ENCODE results near the gene TEKT5. TPM values are rescaled to one million over a fixed set of nuclear protein-coding genes. Genes with fewer than 3 reads are reported as not detected.
"Not testable (repeated sequence)": the region's sequence is repeated elsewhere in the genome, so short reads cannot be mapped to it uniquely, and the experiment has no call there.

The TEKT5 gene
- total and polyA plus RNA-seq, 2 donors from 2014 or later: 0.57 TPM; not detected in 1

DNA sequence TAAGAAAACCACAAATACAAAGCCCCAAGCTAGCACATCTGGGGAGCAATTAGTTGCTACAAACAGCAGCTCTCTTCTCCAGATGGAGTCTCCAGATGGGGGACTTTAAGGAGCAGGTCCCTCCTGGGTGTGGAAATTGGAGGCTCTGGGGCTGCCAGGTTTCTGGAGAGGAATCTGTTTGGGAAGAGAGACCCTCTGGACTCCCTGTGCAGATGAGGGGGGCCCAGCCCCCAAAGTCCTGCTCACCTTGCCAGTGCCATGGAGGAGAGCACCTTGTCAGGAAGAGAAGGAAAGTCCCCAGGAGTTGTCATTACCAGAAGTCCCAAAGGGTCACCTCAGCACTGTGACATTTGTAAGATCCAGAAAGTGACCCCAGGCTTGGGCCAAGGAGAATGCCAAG, 14.8 kb downstream of the TEKT5 start:
- intact Hi-C loops (cut with DNase I): no loop called here
- no peaks in the 10 kb centered on the region for H3K4me1 ChIP-seq (ENCODE audit: control insufficient read depth in 2 of 3, insufficient read depth in 2 of 3, low read depth in 1 of 3, low read length in 3 of 3)
- no peak overlapping the region for H3K9ac ChIP-seq (ENCODE audit: low read length in 3 of 3)
- H3K9me3 ChIP-seq (ENCODE audit: control insufficient read depth in 2 of 3, insufficient read depth in 1 of 3, low read length in 3 of 3): no peaks in the 10 kb centered on the region
- H3K27ac ChIP-seq (ENCODE audit: low read depth in 2 of 2, low read length in 2 of 2): no peak overlapping the region
- H3K27me3 ChIP-seq (ENCODE audit: control insufficient read depth, insufficient read depth, low read length): no peaks in the 10 kb centered on the region
- DNase-seq (no peak), FAIRE-seq (no peak)
- no peak overlapping the region for H3K4me3 ChIP-seq (ENCODE audit: low read length in 3 of 3)
- TF ChIP-seq, protein P1, sequence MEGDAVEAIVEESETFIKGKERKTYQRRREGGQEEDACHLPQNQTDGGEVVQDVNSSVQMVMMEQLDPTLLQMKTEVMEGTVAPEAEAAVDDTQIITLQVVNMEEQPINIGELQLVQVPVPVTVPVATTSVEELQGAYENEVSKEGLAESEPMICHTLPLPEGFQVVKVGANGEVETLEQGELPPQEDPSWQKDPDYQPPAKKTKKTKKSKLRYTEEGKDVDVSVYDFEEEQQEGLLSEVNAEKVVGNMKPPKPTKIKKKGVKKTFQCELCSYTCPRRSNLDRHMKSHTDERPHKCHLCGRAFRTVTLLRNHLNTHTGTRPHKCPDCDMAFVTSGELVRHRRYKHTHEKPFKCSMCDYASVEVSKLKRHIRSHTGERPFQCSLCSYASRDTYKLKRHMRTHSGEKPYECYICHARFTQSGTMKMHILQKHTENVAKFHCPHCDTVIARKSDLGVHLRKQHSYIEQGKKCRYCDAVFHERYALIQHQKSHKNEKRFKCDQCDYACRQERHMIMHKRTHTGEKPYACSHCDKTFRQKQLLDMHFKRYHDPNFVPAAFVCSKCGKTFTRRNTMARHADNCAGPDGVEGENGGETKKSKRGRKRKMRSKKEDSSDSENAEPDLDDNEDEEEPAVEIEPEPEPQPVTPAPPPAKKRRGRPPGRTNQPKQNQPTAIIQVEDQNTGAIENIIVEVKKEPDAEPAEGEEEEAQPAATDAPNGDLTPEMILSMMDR (IDR thresholded peaks at IDR 0.05; ENCODE audit: borderline replicate concordance, extremely low read depth, insufficient read depth): no peak
- H3K36me3 ChIP-seq (ENCODE audit: control insufficient read depth in 2 of 3, insufficient read depth in 3 of 3, low read length in 3 of 3): no peaks in the 10 kb centered on the region

DNA sequence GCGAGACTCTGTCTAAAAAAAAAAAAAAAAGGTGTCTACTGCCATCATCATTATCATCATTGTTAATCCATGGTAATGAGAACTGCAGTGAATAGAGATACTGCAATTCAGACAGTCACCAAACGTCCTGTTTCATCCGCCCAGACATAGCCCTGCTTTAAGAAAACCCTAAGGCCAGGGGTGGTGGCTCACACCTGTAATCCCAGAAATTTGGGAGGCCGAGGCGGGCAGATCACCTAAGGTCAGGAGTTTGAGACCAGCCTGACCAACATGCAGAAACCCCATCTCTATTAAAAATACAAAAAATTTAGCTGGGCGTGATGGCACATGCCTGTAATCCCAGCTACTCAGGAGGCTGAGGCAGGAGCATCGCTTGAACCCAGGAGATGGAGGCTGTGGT, 15.3 kb downstream of the TEKT5 start:
- H3K4me1 ChIP-seq (ENCODE audit: control insufficient read depth in 2 of 3, insufficient read depth in 2 of 3, low read depth in 1 of 3, low read length in 3 of 3); H3K9me3 ChIP-seq (ENCODE audit: control insufficient read depth in 2 of 3, insufficient read depth in 1 of 3, low read length in 3 of 3); H3K27me3 ChIP-seq (ENCODE audit: control insufficient read depth, insufficient read depth, low read length); H3K4me3 ChIP-seq (ENCODE audit: low read length in 3 of 3); DNase-seq; FAIRE-seq; H3K27ac ChIP-seq (ENCODE audit: low read depth in 2 of 2, low read length in 2 of 2); H3K36me3 ChIP-seq (ENCODE audit: control insufficient read depth in 2 of 3, insufficient read depth in 3 of 3, low read length in 3 of 3); H3K9ac ChIP-seq (ENCODE audit: low read length in 3 of 3); intact Hi-C loops (cut with DNase I): not testable (repeated sequence)

- no peak overlapping the region for H3K4me3 ChIP-seq (ENCODE audit: low read length in 3 of 3)
- FAIRE-seq (no peak), DNase-seq (no peak)
- H3K4me1 ChIP-seq (ENCODE audit: control insufficient read depth in 2 of 3, insufficient read depth in 2 of 3, low read depth in 1 of 3, low read length in 3 of 3): no peaks in the 10 kb centered on the region
- no peaks in the 10 kb centered on the region for H3K27me3 ChIP-seq (ENCODE audit: control insufficient read depth, insufficient read depth, low read length)
- H3K36me3 ChIP-seq (ENCODE audit: control insufficient read depth in 2 of 3, insufficient read depth in 3 of 3, low read length in 3 of 3): no peaks in the 10 kb centered on the region
- H3K27ac ChIP-seq (ENCODE audit: low read depth in 2 of 2, low read length in 2 of 2): no peak overlapping the region
- H3K9ac ChIP-seq (ENCODE audit: low read length in 3 of 3): no peak overlapping the region
- TF ChIP-seq, protein P1 (IDR thresholded peaks at IDR 0.05; ENCODE audit: borderline replicate concordance, extremely low read depth, insufficient read depth): no peak
- intact Hi-C loops (cut with DNase I): no loop called here
- H3K9me3 ChIP-seq (ENCODE audit: control insufficient read depth in 2 of 3, insufficient read depth in 1 of 3, low read length in 3 of 3): no peaks in the 10 kb centered on the region
Observed at GRCh38 chr16:10678655-10679054, 16.1 kb downstream of the TEKT5 start.

GRCh38 chr16:10676284-10676683, 18.4 kb downstream of the TEKT5 start:
- Histone ChIP-seq H3K9ac (ENCODE audit: low read length in 3 of 3) (no peak overlapping the region), H3K4me1 (ENCODE audit: control insufficient read depth in 2 of 3, insufficient read depth in 2 of 3, low read depth in 1 of 3, low read length in 3 of 3) (no peaks in the 10 kb centered on the region), H3K4me3 (ENCODE audit: low read length in 3 of 3) (no peak overlapping the region), H3K27me3 (ENCODE audit: control insufficient read depth, insufficient read depth, low read length) (no peaks in the 10 kb centered on the region), H3K9me3 (ENCODE audit: control insufficient read depth in 2 of 3, insufficient read depth in 1 of 3, low read length in 3 of 3) (no peaks in the 10 kb centered on the region), H3K36me3 (ENCODE audit: control insufficient read depth in 2 of 3, insufficient read depth in 3 of 3, low read length in 3 of 3) (no peaks in the 10 kb centered on the region), H3K27ac (ENCODE audit: low read depth in 2 of 2, low read length in 2 of 2) (no peak overlapping the region)
- DNase-seq: no peak
- intact Hi-C loops (cut with DNase I): no loop called here
- TF ChIP-seq, protein P1 (IDR thresholded peaks at IDR 0.05; ENCODE audit: borderline replicate concordance, extremely low read depth, insufficient read depth): no peak
- no peak for FAIRE-seq

Data from kidney (tissue), 14 donors.